Ectodermal cell (in vitro differentiated cells): Measurements from ENCODE around the gene NPIPA1.
"Not testable (repeated sequence)": the region's sequence is repeated elsewhere in the genome, so short reads cannot be mapped to it uniquely, and the experiment has no call there.

Source experiments
- H3K27ac ChIP-seq: 2 replicates; pipeline ENCODE4 v1.7.0; 2013; ENCODE audit warnings: mild to moderate bottlenecking, low read depth, low read length; ENCODE audit not compliant: insufficient read depth, poor library complexity, severe bottlenecking
- H3K27me3 ChIP-seq: 2 replicates; pipeline ENCODE4 v1.7.0; 2013; ENCODE audit warnings: mild to moderate bottlenecking, low read length; ENCODE audit not compliant: insufficient read depth, control insufficient read depth, poor library complexity, severe bottlenecking
- H3K36me3 ChIP-seq: one replicate; pipeline ENCODE4 v1.7.0; 2013; ENCODE audit warnings: low read length; ENCODE audit not compliant: control insufficient read depth, insufficient read depth
- H3K4me1 ChIP-seq: one replicate; pipeline ENCODE4 v1.7.0; 2013; ENCODE audit warnings: low read length; ENCODE audit not compliant: control insufficient read depth, insufficient read depth
- H3K4me3 ChIP-seq: 2 replicates; pipeline ENCODE4 v1.7.0; 2013; ENCODE audit warnings: low read depth, low read length, control low read depth; ENCODE audit not compliant: insufficient read depth
- H3K9me3 ChIP-seq: 2 replicates; pipeline ENCODE4 v1.7.0; 2013; ENCODE audit warnings: mild to moderate bottlenecking, low read length, moderate library complexity; ENCODE audit not compliant: control insufficient read depth
- WGBS, 2 experiments: methylation state at CpG; one replicate each; pipeline ENCODE4 v1.1.7; 2013; ENCODE audit warnings: missing lambda C conversion rate in 2 of 2; 5-methylcytosine and 5-hydroxymethylcytosine counted together

The NPIPA1 gene

DNA sequence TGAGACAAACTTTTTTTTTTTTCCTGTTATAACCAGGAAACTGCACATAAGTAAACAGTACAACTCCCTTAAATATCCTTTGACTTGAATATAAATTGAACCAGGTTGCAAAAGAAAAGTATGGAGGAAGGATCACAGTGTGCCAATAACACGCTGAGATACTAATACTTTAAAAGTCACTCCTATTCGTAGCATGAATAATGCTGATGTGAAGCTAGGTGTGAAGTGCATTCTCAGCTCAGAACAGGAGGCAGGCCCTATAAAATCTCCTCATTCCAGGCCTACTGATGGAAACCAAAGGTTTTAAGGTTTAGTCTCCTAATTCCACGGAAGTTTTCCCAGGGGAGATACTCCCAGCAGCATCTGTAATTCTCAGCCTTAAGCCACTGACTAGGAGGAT lies 62.6 kb downstream of the NPIPA1 start:
- H3K9me3 ChIP-seq, H3K36me3 ChIP-seq, H3K27me3 ChIP-seq, H3K4me3 ChIP-seq, H3K27ac ChIP-seq, H3K4me1 ChIP-seq: not testable (repeated sequence)
- 92 to 96% methylated on average over 3 of the region's 3 CpGs for WGBS, 2 experiments
